Thyroid gland (tissue), 4 donors: ENCODE data around the gene MAP3K3. TPM values are rescaled to one million over a fixed set of nuclear protein-coding genes. Genes with fewer than 3 reads are reported as not detected.

ENCODE experiments used
- DNase-seq, 2 donors: peaks; one replicate each; pipeline ENCODE4 v3.0.0-alpha.2; 2019
- H3K27ac ChIP-seq, 3 donors: fragments of 200-600 bp; sonication (generic); 1 replicate in 2 of 3; 2 replicates in 1 of 3; pipeline ENCODE4 v1.5.1; 2016 to 2019; ENCODE audit warnings: mild to moderate bottlenecking in 1 of 3, moderate library complexity in 1 of 3
- H3K27me3 ChIP-seq: fragments of 200-600 bp; sonication (generic); one replicate; pipeline ENCODE4 v1.5.1; 2019
- H3K36me3 ChIP-seq, 2 donors: fragments of 200-600 bp; sonication (generic); one replicate each; pipeline ENCODE4 v1.5.1; 2016 to 2019
- H3K4me1 ChIP-seq, 2 donors: fragments of 200-600 bp; sonication (generic); one replicate each; pipeline ENCODE4 v1.5.1; 2017 to 2019
- H3K4me3 ChIP-seq, 3 donors: fragments of 200-600 bp; sonication (generic); replicated peaks in 1 of 3; 1 replicate in 2 of 3; 2 replicates in 1 of 3; pipeline ENCODE4 v1.5.1; 2016; ENCODE audit warnings: mild to moderate bottlenecking in 1 of 3
- H3K9me3 ChIP-seq: fragments of 200-600 bp; sonication (generic); one replicate; pipeline ENCODE4 v1.5.1; 2017
- POLR2A ChIP-seq, 2 donors: fragments of 450-650 bp; IDR thresholded peaks; one replicate each; pipeline ENCODE4 v1.6.1; 2017; ENCODE audit warnings: antibody characterized with exemption in 2 of 2, mild to moderate bottlenecking in 2 of 2, moderate library complexity in 1 of 2
- WGBS, 2 donors: methylation state at CpG; one replicate each; pipeline ENCODE4 v1.1.5; 2017; 5-methylcytosine and 5-hydroxymethylcytosine counted together
- intact Hi-C: fragments of 100-400 bp; cut with DNase I; formaldehyde crosslinking; loops from one replicate; pipeline ENCODE4 v1.15.1; 2023
- total RNA-seq, 4 donors: library from RNA; depleted of rRNA; stranded (reverse); fragments of >200 nt; gene quantifications; one replicate each; pipeline ENCODE4 v1.2.3, GENCODE V29; 2016
- TF ChIP-seq, protein P1 (sequence below), 6 experiments: fragments of 200-600 bp in 3 of 6; fragments of 450-650 bp in 3 of 6; sonication (generic) in 3 of 6; IDR thresholded peaks; one replicate each; pipeline ENCODE4 v1.5.1; 2016 to 2019; ENCODE audit warnings: antibody characterized with exemption in 6 of 6, mild to moderate bottlenecking in 2 of 6, inconsistent platforms in 1 of 6, moderate library complexity in 1 of 6

The MAP3K3 gene
- total RNA-seq, 4 donors from 2014 or later: 38.6 to 68.0 (median 43.8) TPM

DNA sequence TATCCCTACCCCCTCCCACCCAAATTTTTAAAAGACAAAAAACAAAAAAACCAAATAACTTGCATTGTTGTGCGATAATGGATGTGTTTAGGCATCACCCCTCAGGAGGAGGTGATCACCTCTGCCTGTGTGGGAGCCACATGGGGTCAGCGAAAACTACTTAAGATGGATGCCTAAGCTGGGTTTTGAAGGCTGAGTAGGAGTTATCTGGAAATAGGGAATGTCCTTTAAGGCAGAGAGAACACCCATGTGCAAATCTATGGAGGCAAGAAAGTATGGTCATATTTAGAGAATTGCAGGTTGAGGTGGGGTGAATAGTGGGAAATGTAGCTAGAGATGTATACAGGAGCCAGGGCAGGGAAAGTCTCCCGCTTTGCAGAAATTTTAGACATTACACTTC, 27.1 kb upstream of the MAP3K3 start:
- intact Hi-C loops: no loop called here
- no peak for DNase-seq
- Histone ChIP-seq H3K9me3 (no peaks in the 10 kb centered on the region), H3K4me1 (peaks cover 1 to 4% of the 10 kb centered on the region in 2 donors), H3K27ac (no peak overlapping the region), H3K36me3 (peaks cover 16 to 17% of the 10 kb centered on the region in 2 donors), H3K27me3 (no peaks in the 10 kb centered on the region), H3K4me3 (no peak overlapping the region)
- WGBS, 2 donors: 97 to 98% methylated on average over 3 of the region's 3 CpGs
- TF ChIP-seq POLR2A (IDR thresholded peaks at IDR 0.05): no peak
- TF ChIP-seq, protein P1, sequence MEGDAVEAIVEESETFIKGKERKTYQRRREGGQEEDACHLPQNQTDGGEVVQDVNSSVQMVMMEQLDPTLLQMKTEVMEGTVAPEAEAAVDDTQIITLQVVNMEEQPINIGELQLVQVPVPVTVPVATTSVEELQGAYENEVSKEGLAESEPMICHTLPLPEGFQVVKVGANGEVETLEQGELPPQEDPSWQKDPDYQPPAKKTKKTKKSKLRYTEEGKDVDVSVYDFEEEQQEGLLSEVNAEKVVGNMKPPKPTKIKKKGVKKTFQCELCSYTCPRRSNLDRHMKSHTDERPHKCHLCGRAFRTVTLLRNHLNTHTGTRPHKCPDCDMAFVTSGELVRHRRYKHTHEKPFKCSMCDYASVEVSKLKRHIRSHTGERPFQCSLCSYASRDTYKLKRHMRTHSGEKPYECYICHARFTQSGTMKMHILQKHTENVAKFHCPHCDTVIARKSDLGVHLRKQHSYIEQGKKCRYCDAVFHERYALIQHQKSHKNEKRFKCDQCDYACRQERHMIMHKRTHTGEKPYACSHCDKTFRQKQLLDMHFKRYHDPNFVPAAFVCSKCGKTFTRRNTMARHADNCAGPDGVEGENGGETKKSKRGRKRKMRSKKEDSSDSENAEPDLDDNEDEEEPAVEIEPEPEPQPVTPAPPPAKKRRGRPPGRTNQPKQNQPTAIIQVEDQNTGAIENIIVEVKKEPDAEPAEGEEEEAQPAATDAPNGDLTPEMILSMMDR (IDR thresholded peaks at IDR 0.05): no peak

DNA sequence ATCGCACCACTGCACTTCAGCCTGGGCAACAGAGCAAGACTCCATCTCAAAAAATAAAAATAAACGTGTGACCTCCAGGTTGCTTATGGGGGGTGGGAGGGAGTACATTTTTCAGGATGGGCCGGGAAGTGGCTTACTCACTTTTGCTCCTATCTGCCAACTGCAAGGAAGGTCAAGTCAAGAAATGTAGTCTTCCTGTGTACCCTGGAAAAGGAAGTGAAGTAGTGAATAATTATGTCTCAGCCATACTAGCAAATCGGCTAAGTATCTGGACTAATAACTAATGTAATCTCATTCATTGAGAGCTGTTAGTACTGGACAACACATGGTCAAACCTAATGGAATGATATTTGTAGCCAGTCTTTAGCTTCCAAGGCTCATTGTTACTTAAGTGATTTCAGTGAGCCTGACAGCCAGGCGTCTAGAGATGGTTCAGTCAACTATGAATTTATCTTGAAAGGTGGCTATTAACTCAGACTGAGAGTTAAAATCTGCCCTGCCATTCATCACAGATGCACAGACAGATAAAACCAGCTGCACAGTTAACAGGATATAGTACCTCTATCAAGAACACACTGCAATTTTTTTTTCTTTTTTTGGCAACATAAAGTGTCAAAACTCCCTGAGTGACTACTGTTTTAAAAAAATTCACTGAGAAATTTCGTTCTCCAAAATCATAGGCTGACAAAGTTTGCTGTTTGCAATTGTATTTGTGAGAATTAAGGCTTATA, 25.2 kb upstream of the MAP3K3 start:
- no peak overlapping the region for H3K27ac ChIP-seq
- peaks cover 11% of the 10 kb centered on the region in 2 donors for H3K4me1 ChIP-seq
- no peak overlapping the region for H3K4me3 ChIP-seq
- H3K27me3 ChIP-seq: no peaks in the 10 kb centered on the region
- DNase-seq: no peak
- H3K9me3 ChIP-seq: no peaks in the 10 kb centered on the region
- intact Hi-C loops: no loop called here
- no peaks in the 10 kb centered on the region for H3K36me3 ChIP-seq
- 70 to 75% methylated on average over 6 of the region's 6 CpGs for WGBS, 2 donors
- TF ChIP-seq, protein P1 (IDR thresholded peaks at IDR 0.05): no peak
- no peak for TF ChIP-seq POLR2A (IDR thresholded peaks at IDR 0.05)

DNA sequence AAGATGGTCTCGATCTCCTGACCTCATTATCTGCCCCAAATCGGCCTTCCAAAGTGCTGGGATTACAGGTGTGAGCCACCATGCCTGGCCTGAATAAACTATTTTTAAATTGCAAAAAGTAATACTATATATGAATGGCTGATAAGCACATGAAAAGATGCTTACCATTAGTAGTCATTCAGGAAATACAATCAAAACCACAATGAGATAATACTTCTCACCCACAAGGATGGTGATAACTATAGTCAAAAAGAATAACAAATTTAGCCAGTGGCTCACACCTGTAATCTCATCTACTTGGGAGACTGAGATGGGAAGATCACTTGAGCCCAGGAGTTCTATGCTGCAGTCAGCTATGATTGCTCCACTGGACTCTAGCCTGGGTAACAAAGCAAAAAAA, 23.9 kb upstream of the MAP3K3 start:
- Histone ChIP-seq H3K27ac (no peak overlapping the region), H3K4me1 (peaks cover 11% of the 10 kb centered on the region in 2 donors), H3K36me3 (no peaks in the 10 kb centered on the region), H3K4me3 (no peak overlapping the region), H3K27me3 (no peaks in the 10 kb centered on the region), H3K9me3 (no peaks in the 10 kb centered on the region)
- WGBS, 2 donors: 93 to 100% methylated on average over 2 of the region's 2 CpGs
- no peak for DNase-seq
- TF ChIP-seq, protein P1 (IDR thresholded peaks at IDR 0.05): no peak
- TF ChIP-seq POLR2A (IDR thresholded peaks at IDR 0.05): no peak
- intact Hi-C loops: no loop called here

DNA sequence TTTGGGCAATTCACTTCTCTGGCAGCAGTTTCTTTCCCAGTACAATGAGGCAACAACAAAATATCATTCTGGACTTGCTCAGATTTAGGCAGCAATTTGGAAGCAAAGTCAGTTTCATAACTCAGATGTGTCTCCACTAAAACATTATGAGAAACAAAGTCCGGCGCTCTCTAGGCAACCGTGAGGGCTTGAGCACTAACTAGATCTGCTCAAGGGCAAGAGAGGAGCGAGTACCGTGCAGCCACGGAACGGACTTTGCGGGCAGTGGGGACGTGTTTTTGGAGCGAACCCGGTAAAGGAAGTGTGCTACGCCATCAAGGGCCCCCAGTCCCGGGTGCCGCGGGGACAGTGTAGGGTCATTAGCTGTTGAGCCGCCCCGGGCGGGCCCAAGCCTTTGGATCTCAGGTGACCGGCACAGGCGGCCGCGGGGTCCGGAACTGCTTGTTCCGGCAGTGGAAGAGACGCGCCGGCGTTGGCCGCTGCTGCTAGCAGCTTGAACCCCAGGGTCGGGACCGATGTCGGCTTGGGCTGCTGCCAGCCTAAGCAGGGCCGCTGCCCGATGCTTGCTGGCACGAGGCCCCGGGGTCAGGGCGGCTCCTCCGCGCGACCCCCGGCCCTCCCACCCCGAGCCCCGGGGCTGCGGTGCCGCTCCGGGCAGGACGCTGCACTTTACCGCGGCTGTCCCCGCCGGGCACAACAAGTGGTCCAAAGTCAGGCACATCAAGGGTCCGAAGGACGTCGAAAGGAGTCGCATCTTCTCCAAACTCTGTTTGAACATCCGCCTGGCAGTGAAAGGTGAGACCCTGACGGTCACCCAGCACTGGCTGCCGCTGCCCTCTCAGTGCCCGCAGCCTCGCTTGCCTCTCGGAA, 21.4 kb upstream of the MAP3K3 start, which contains the start of gene TACO1:
TSS of gene TACO1 (plus strand) at position 327 of the 870 bp plus-strand sequence. CDS start at position 516, 189 bp downstream.
- H3K36me3 ChIP-seq: peaks cover under 1 to 14% of the 10 kb centered on the region in 2 donors
- peak; percentile 77 to 79 for DNase-seq
- intact Hi-C loops: no loop called here
- TF ChIP-seq POLR2A (IDR thresholded peaks at IDR 0.05): peak in 1 of 2 donors; percentile 54
- TF ChIP-seq, protein P1 (IDR thresholded peaks at IDR 0.05): peak in 1 of 6 experiments; percentile 12
- 2% methylated on average over 19 to 37 of the region's 61 CpGs for WGBS, 2 donors
- no peaks in the 10 kb centered on the region for H3K27me3 ChIP-seq
- no peaks in the 10 kb centered on the region for H3K9me3 ChIP-seq
- peak within 1 kb of the TSS; percentile 19 to 86 (median 77) for H3K27ac ChIP-seq
- H3K4me1 ChIP-seq: peaks cover 11% of the 10 kb centered on the region in 2 donors
- peak within 1 kb of the TSS; percentile 67 to 86 (median 74) for H3K4me3 ChIP-seq
